Cardiac fibroblast (primary cell): ENCODE results near the gene PDCD1.

Experiments
- DNase-seq, 2 donors: peaks; one replicate each; pipeline versions ENCODE4 v3.0.0 to v3.0.0-alpha.2; 2010; ENCODE audit warnings: low read depth in 2 of 2
- H3K4me3 ChIP-seq, 2 donors: replicated peaks in 1 of 2; 1 replicate in 1 of 2; 2 replicates in 1 of 2; pipeline ENCODE4 v1.5.1; 2011; ENCODE audit warnings: low read depth in 2 of 2, low read length in 2 of 2, mild to moderate bottlenecking in 2 of 2, moderate library complexity in 1 of 2
- CTCF ChIP-seq: IDR thresholded peaks from one replicate; pipeline ENCODE4 v1.5.1; 2011; ENCODE audit warnings: low read depth, mild to moderate bottlenecking, low read length, inconsistent platforms

PDCD1 gene

GRCh38 chr2:241888641-241889040 lies 29.9 kb upstream of the PDCD1 start:
- TF ChIP-seq CTCF: no peak
- no peak for DNase-seq

GRCh38 chr2:241887806-241888522 lies 29.3 kb upstream of the PDCD1 start:
- H3K4me3 ChIP-seq: no peak overlapping the region

More at GRCh38 chr2:241888641-241889040, 29.9 kb upstream of the PDCD1 start:
- H3K4me3 ChIP-seq: no peak overlapping the region

DNA sequence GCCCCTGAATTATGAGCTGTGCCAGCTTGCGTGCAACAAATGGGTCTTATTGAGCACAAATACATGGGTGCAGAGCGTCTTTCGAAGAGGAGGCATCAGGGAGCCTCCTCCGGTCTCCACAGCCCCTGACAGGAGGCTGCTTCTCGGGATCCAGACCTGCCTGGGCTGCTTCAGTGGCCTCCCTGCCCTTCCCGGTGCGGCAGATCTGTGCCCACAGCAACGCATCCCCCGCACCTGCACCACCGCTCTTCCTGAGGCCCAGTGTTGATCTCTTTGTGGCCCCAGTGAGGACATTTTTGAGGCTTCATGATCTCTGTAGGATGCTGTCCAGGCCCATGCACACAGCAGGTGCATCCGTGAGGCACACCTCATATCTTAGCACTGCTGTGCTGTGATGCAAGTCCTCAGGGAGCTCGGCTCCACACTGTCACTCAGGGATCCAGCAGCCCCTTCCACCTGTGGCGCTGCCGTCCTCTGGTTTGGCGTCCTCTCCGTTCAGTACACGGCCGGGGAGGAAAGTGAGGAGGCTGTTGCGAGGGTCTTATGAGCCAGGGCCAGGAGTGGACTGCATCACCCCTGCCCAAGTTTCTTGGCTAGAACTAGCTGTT lies 28.2 kb upstream of the PDCD1 start:
- TF ChIP-seq CTCF: no peak
- H3K4me3 ChIP-seq: no peak overlapping the region
- no peak for DNase-seq

More at GRCh38 chr2:241887806-241888522, 29.3 kb upstream of the PDCD1 start:
- DNase-seq: no peak
- TF ChIP-seq CTCF: no peak

- TF ChIP-seq CTCF: no peak
- DNase-seq: no peak
- H3K4me3 ChIP-seq: no peak overlapping the region
Measured at GRCh38 chr2:241885946-241886643, 27.4 kb upstream of the PDCD1 start.

GRCh38 chr2:241885291-241885945 lies 26.7 kb upstream of the PDCD1 start:
- TF ChIP-seq CTCF: no peak
- H3K4me3 ChIP-seq: no peak overlapping the region
- no peak for DNase-seq

DNA sequence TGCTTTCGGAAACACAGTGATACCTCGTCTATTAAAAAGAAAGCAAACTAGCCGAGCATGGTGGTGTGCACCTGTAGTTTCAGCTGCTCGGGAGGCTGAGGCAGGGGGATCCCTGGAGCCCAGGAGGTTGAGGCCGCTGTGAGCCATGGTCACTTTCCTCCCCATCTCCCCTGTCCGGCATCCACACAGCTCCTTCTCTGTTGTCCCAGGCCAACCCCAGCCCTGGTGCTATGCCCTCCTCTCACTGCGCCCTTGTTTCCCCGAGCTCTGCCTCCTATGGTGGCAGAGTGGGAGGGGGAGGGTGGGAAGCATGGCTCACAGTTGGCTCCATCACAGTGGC lies 26.2 kb upstream of the PDCD1 start:
- no peak for TF ChIP-seq CTCF
- DNase-seq: no peak
- H3K4me3 ChIP-seq: no peak overlapping the region
